Mammary epithelial cell (primary cell): ENCODE measurements around the gene ALOX5.

Source experiments
- EZH2 ChIP-seq: IDR thresholded peaks from 2 replicates; pipeline ENCODE4 v1.6.1; 2012; ENCODE audit warnings: low read length, inconsistent platforms, borderline replicate concordance
- TF ChIP-seq, protein P1 (sequence below), 2 donors: IDR thresholded peaks in 1 of 2; conservative IDR thresholded peaks in 1 of 2; 2 replicates each; pipeline ENCODE4 v1.5.1; 2011 to 2012; ENCODE audit warnings: inconsistent platforms in 2 of 2, low read length in 2 of 2, mild to moderate bottlenecking in 2 of 2, control low read depth in 1 of 2, low read depth in 1 of 2; ENCODE audit not compliant: insufficient read depth in 1 of 2; ENCODE audit errors: extremely low read depth in 1 of 2

DNA sequence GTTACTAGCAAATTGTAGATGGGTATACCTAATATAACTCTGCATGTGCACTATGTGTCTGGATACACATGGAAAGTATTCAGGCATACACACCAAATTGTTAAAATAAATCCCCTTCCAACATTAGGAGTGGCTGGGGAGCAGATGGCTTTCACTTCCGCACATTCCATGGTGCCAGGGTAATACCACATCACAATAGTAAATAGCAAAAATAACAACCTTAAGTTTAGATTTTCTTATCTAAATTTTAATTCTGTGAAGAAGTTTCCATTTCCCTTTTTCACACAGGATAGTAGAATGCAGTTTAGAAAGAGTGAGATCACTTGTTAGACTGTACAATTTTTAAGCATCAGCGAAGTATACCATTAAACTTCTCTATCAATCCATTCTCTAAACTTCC is 5.8 kb upstream of the ALOX5 start:
- TF ChIP-seq, protein P1, sequence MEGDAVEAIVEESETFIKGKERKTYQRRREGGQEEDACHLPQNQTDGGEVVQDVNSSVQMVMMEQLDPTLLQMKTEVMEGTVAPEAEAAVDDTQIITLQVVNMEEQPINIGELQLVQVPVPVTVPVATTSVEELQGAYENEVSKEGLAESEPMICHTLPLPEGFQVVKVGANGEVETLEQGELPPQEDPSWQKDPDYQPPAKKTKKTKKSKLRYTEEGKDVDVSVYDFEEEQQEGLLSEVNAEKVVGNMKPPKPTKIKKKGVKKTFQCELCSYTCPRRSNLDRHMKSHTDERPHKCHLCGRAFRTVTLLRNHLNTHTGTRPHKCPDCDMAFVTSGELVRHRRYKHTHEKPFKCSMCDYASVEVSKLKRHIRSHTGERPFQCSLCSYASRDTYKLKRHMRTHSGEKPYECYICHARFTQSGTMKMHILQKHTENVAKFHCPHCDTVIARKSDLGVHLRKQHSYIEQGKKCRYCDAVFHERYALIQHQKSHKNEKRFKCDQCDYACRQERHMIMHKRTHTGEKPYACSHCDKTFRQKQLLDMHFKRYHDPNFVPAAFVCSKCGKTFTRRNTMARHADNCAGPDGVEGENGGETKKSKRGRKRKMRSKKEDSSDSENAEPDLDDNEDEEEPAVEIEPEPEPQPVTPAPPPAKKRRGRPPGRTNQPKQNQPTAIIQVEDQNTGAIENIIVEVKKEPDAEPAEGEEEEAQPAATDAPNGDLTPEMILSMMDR (conservative IDR thresholded peaks at IDR 0.05 in 1 of 2, IDR thresholded peaks at IDR 0.05 in 1 of 2; ENCODE audit: extremely low read depth in 1 of 2, insufficient read depth in 1 of 2, low read depth in 1 of 2, low read length in 2 of 2): no peak
- no peak for TF ChIP-seq EZH2
